ENCODE measurements around the gene RXFP1. TPM values are rescaled to one million over a fixed set of nuclear protein-coding genes. Genes with fewer than 3 reads are reported as not detected.
A peak's percentile ranks its signal among the peaks of the same experiment; 100 is the strongest.

RXFP1 gene
- total RNA-seq, 1 donor from 2014 or later, result not detected

DNA sequence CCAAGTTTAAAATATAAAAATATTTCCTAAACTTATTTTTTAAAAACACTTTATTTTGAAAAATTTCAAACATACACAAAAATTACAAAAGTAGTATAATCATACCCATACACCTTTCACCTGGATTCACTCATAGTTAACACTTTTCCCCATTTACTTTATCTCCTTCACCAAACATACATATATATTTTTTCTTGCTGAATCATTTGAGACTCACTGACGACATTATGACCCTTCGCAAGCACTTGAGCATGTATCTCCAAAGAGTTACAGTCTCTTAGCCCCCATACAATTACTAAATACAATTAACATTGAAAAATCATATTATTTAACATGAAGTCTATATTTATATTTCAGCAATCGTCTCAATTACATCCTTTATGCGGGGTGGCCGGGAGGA, 19.8 kb downstream of the RXFP1 start:
- no peak for DNase-seq (ENCODE audit: low read depth, low spot score)

DNA sequence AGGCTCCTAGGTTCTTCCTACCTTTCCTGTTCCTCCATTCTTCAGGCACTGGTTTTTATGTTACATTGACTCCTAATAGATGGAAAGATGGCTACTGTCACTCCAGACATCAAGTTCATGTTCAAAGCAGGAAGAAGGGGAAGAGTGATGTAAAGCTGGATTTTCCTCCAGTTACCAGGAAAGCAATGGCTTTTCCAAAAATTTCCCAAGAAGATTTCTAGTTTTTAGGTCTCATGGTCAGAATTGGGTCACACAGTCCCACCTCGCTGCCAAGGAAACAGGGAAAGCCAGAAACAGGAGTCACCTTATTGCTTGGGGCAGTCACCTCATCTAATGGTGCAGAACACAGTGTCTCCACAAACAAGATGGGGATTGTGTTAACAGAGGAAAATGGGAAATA, 21.5 kb downstream of the RXFP1 start:
- no peak for DNase-seq (ENCODE audit: low read depth, low spot score)

- DNase-seq (ENCODE audit: low read depth, low spot score), result no peak
Measured at GRCh38 chr4:158544141-158544540, 22.5 kb downstream of the RXFP1 start.

- DNase-seq (ENCODE audit: low read depth, low spot score), result no peak
Measured at GRCh38 chr4:158553364-158553763, 31.7 kb downstream of the RXFP1 start.

GRCh38 chr4:158560284-158560683, 38.6 kb downstream of the RXFP1 start:
- DNase-seq (ENCODE audit: low read depth, low spot score), result no peak

DNA sequence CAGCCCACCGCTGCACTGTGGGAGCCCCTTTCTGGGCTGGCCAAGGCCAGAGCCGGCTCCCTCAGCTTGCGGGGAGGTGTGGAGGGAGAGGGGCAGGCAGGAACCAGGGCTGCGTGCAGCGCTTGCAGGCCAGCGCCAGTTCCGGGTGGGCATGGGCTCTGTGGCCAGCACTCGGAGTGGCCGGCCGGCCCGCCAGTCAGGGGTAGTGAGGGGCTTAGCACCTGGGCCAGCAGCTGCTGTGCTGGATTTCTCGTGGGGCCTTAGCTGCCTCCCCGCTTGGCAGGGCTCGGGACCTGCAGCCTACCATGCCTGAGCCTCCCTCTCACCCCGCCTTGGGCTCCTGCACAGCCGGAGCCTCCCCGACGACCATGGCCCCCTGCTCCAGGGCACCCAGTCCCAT, 45.2 kb downstream of the RXFP1 start:
- DNase-seq (ENCODE audit: low read depth, low spot score), result no peak

GRCh38 chr4:158571736-158572135, 50.1 kb downstream of the RXFP1 start:
- no peak for DNase-seq (ENCODE audit: low read depth, low spot score)

DNA sequence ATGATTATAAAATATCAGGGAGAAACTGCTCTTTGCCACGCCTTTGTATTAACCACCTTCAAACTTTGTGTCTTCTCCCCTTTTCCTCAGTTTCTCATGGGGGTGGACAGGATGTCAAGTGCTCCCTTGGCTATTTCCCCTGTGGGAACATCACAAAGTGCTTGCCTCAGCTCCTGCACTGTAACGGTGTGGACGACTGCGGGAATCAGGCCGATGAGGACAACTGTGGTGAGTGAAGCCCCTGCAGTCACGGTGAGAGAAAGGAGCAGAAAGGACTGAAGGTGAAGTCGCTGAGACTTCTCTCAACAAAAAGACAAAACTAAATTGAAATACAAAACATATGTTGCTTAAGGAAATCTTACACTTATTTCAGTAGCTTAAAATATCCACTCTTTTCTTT, 50.9 kb downstream of the RXFP1 start:
- no peak for DNase-seq (ENCODE audit: low read depth, low spot score)

GRCh38 chr4:158578476-158578875, 56.8 kb downstream of the RXFP1 start:
- DNase-seq (ENCODE audit: low read depth, low spot score), result peak; percentile 8

DNA sequence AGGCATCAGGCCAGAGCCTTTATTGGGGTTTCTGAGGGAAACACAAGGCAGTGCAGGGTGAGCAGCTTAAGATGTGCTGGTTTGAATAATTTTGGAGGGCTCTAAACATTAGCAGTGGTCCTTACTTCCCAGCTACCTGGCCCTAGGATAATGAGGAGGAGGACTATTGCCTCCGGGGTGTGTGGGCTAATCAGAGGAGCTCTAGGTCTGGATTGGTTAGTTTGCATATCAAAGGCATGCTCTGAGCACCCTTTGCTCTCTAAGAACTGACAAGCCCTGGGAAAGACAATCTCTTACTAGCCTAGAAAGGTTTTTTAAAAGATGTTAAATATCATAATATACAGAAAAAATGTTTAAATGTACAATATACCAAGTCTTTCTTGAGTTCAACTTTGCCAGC, 58.4 kb downstream of the RXFP1 start:
- no peak for DNase-seq (ENCODE audit: low read depth, low spot score)

GRCh38 chr4:158581161-158581560, 59.5 kb downstream of the RXFP1 start:
- no peak for DNase-seq (ENCODE audit: low read depth, low spot score)

DNA sequence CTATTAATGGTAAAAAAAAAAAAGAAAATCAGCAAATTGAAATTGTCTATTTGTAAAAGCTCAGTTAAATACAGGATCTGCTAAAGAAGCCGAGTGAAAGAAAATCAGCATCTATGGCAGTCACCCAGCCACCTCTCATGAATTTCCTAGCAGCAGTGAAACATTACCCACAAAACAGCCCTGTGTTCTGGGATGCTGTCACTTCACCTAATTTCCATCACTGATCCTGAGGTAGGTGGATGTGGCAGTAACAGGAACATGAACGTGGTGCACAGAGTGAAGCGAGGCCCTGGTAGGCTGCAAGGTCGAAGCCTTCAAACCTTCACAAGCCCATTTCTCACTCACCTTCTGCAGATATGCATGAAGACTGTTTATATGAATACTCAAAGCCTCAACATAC, 65.2 kb downstream of the RXFP1 start:
- no peak for DNase-seq (ENCODE audit: low read depth, low spot score)

DNA sequence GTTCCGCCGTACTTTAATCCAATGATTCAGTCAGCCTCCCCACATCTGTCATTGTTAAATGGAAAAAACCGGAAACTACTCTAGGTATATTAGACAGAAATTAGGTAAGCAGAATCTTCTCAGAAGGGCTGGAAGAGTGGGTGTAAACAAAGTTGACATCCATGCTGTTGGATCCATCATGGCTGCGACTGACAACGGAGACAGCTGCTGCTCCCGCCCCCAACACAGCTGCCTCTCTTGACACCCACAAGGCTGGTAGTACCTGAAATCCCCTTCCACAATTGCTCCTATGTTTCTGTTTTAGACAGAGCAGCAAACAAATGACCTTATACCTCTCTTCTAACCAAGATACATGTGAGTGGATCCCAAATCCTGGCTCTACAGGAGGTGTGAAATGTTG, 66.6 kb downstream of the RXFP1 start:
- DNase-seq (ENCODE audit: low read depth, low spot score), result no peak

- no peak for DNase-seq (ENCODE audit: low read depth, low spot score)
Measured at GRCh38 chr4:158588777-158589176, 67.1 kb downstream of the RXFP1 start.

- DNase-seq (ENCODE audit: low read depth, low spot score), result no peak
Measured at GRCh38 chr4:158590306-158590705, 68.6 kb downstream of the RXFP1 start.

DNA sequence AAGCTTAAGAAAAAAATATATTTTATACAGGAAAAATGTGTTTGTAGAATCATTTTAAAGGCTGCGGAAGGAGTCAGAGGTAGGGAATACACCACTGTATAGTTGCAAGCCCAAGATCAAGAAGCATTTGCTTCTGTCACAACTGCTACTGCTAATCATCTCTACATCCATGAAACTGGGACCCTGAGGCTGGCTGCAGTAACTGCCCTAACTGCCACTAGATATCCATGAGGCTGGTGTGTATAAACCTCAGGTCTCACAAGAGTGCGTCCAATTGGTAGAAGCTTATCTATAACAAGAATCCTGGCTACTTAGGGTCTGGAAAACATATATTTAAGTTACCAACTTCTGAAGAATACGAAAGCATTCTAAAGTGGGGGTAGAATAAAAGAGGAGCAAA, 69.1 kb downstream of the RXFP1 start:
- DNase-seq (ENCODE audit: low read depth, low spot score), result no peak

GRCh38 chr4:158597879-158598596, 76.4 kb downstream of the RXFP1 start:
- DNase-seq (ENCODE audit: low read depth, low spot score), result no peak

DNA sequence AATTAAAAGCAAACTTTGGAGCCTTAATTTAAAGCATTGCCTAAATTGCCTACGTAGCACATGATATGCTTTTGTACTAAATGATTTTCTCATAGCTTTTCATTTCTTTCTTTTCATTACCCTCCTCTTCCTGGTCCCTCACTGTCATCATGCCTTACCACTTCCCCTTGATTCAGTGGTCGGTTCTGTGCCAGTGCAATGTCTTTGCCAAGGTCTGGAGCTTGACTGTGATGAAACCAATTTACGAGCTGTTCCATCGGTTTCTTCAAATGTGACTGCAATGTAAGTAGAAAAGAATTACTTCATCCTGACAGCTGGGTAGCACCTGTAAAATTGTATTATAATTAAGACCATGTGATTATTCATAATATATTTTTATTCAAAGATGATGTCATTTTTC, 77.5 kb downstream of the RXFP1 start:
- DNase-seq (ENCODE audit: low read depth, low spot score), result no peak

GRCh38 chr4:158599765-158600498, 78.2 kb downstream of the RXFP1 start:
- no peak for DNase-seq (ENCODE audit: low read depth, low spot score)

DNA sequence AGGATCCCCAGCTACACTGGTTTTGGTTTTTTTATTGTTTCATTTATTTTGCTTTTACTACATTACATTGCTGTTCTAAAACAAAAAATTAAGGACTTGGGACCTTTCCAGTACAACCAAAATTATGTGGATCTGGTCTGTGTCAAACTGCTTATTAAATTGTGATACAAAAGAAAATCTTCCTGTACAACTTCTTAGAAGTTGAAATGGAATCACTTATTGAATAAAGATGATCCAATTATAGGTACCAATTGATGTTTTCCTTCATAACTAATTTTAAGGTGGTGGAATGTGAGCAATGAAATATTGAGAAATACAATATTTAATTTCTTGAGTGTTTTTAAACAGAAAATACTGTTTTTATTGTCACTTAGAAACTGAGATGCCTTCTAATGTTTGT, 82.7 kb downstream of the RXFP1 start:
- no peak for DNase-seq (ENCODE audit: low read depth, low spot score)

DNA sequence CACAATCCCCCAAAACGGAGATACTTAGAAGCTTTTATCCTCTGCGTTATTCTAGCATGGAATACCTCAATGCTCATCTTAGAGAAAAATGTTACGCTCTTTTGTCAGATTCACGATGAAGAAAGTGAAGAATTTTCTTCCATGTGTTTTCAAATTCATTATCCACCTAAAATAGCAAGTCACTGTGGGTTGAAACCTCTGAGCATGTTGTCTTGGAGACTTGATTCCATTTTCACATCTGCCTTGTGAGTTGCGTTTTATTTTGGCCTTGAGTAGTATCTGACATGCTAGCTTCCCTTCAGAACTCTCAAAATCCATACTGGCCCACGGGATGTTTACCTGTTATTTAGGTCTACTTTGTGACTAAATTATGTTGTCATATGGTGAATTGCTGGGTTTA, 83.7 kb downstream of the RXFP1 start:
- DNase-seq (ENCODE audit: low read depth, low spot score), result no peak

- DNase-seq (ENCODE audit: low read depth, low spot score), result no peak
Measured at GRCh38 chr4:158606969-158607368, 85.3 kb downstream of the RXFP1 start.

- DNase-seq (ENCODE audit: low read depth, low spot score), result no peak
Measured at GRCh38 chr4:158609116-158609515, 87.4 kb downstream of the RXFP1 start.

All from pulmonary artery endothelial cell (primary cell).